CD14-positive monocyte (primary cell): Measurements from ENCODE around the gene DHX58. TPM values are rescaled to one million over a fixed set of nuclear protein-coding genes. Genes with fewer than 3 reads are reported as not detected.
"Not testable (repeated sequence)": the region's sequence is repeated elsewhere in the genome, so short reads cannot be mapped to it uniquely, and the experiment has no call there.

ENCODE experiments used
- DNase-seq, 3 donors: peaks; one replicate each; pipeline ENCODE4 v3.0.0-alpha.2; 2011 to 2022
- H2AFZ ChIP-seq: 2 replicates; pipeline ENCODE4 v1.6.0; 2012; ENCODE audit warnings: mild to moderate bottlenecking, low read depth, low read length, inconsistent platforms; ENCODE audit not compliant: insufficient read depth, poor library complexity, severe bottlenecking
- H3K27ac ChIP-seq, 2 donors: 1 replicate in 1 of 2; 2 replicates in 1 of 2; pipeline ENCODE4 v1.5.1; 2012 to 2013; ENCODE audit warnings: low read length in 2 of 2, control low read depth in 1 of 2, inconsistent platforms in 1 of 2, low read depth in 1 of 2, mild to moderate bottlenecking in 1 of 2
- H3K27me3 ChIP-seq, 2 donors: one replicate each; pipeline versions ENCODE4 v1.6.0 to v1.6.1; 2011 to 2013; ENCODE audit warnings: low read length in 2 of 2; ENCODE audit not compliant: control insufficient read depth in 2 of 2, insufficient read depth in 2 of 2
- H3K36me3 ChIP-seq, 2 donors: replicated peaks in 1 of 2; 1 replicate in 1 of 2; 2 replicates in 1 of 2; pipeline versions ENCODE4 v1.5.1 to v1.6.1; 2012 to 2013; ENCODE audit warnings: low read length in 2 of 2, control low read depth in 1 of 2, inconsistent platforms in 1 of 2, mild to moderate bottlenecking in 1 of 2; ENCODE audit not compliant: insufficient read depth in 2 of 2, control insufficient read depth in 1 of 2
- H3K4me1 ChIP-seq, 2 donors: 1 replicate in 1 of 2; 2 replicates in 1 of 2; pipeline versions ENCODE4 v1.5.1 to v1.6.1; 2012 to 2013; ENCODE audit warnings: low read length in 2 of 2, control low read depth in 1 of 2, inconsistent platforms in 1 of 2, mild to moderate bottlenecking in 1 of 2, moderate library complexity in 1 of 2; ENCODE audit not compliant: insufficient read depth in 2 of 2, control insufficient read depth in 1 of 2
- H3K4me2 ChIP-seq: replicated peaks from 2 replicates; pipeline ENCODE3; 2012; ENCODE audit warnings: low read length, moderate library complexity, mild to moderate bottlenecking; ENCODE audit not compliant: poor library complexity, severe bottlenecking; ENCODE audit errors: extremely low read depth
- H3K4me3 ChIP-seq, 3 experiments: fragments of 200-600 bp in 1 of 3; sonication (generic) in 1 of 3; replicated peaks in 1 of 3; 1 replicate in 2 of 3; 2 replicates in 1 of 3; pipeline ENCODE4 v1.5.1; 2011 to 2013; ENCODE audit warnings: low read length in 3 of 3, mild to moderate bottlenecking in 3 of 3, control low read depth in 2 of 3, low read depth in 2 of 3, inconsistent platforms in 1 of 3, moderate library complexity in 1 of 3
- H3K79me2 ChIP-seq: 2 replicates; pipeline ENCODE4 v1.6.0; 2012; ENCODE audit warnings: mild to moderate bottlenecking, control low read depth, inconsistent platforms, low read length, moderate library complexity; ENCODE audit not compliant: insufficient read depth
- H3K9ac ChIP-seq: 2 replicates; pipeline ENCODE4 v1.6.0; 2017; ENCODE audit warnings: low read length, mild to moderate bottlenecking; ENCODE audit not compliant: insufficient read depth, poor library complexity, severe bottlenecking
- H3K9me3 ChIP-seq, 2 donors: replicated peaks in 1 of 2; 1 replicate in 1 of 2; 2 replicates in 1 of 2; pipeline versions ENCODE4 v1.5.1 to v1.6.1; 2012 to 2013; ENCODE audit warnings: low read length in 2 of 2, control low read depth in 1 of 2; ENCODE audit not compliant: control insufficient read depth in 1 of 2, insufficient read depth in 1 of 2
- H4K20me1 ChIP-seq: 2 replicates; pipeline ENCODE4 v1.6.0; 2012; ENCODE audit warnings: mild to moderate bottlenecking, low read length, control low read depth, moderate library complexity; ENCODE audit not compliant: insufficient read depth
- H3K27ac Mint-ChIP-seq, 7 donors: one replicate each; pipeline ENCODE4 v1.8.0; 2020; ENCODE audit warnings: mild to moderate bottlenecking in 7 of 7, mixed read lengths in 7 of 7, moderate library complexity in 6 of 7, inconsistent platforms in 2 of 7
- H3K27me3 Mint-ChIP-seq, 3 donors: one replicate each; pipeline ENCODE4 v1.8.0; 2021 to 2022; ENCODE audit warnings: low read depth in 3 of 3, mild to moderate bottlenecking in 3 of 3, mixed read lengths in 3 of 3, moderate library complexity in 3 of 3, inconsistent platforms in 1 of 3
- H3K36me3 Mint-ChIP-seq, 2 donors: one replicate each; pipeline ENCODE4 v1.8.0; 2020; ENCODE audit warnings: mixed read lengths in 2 of 2, inconsistent platforms in 1 of 2, mild to moderate bottlenecking in 1 of 2
- H3K4me1 Mint-ChIP-seq: one replicate; pipeline ENCODE4 v1.8.0; 2020; ENCODE audit warnings: mild to moderate bottlenecking, mixed read lengths
- H3K4me3 Mint-ChIP-seq, 2 donors: one replicate each; pipeline ENCODE4 v1.8.0; 2020; ENCODE audit warnings: mild to moderate bottlenecking in 2 of 2, mixed read lengths in 2 of 2, moderate library complexity in 1 of 2
- H3K9me3 Mint-ChIP-seq, 7 donors: one replicate each; pipeline ENCODE4 v1.8.0; 2020 to 2022; ENCODE audit warnings: mixed read lengths in 7 of 7, mild to moderate bottlenecking in 6 of 7, moderate library complexity in 6 of 7, inconsistent platforms in 2 of 7
- WGBS: methylation state at CpG from one replicate; pipeline ENCODE4 v1.1.5; 2013; ENCODE audit warnings: missing lambda C conversion rate; ENCODE audit not compliant: insufficient coverage; 5-methylcytosine and 5-hydroxymethylcytosine counted together
- intact Hi-C, 2 donors: fragments of 100-400 bp; cut with micrococcal nuclease; formaldehyde crosslinking; loops; one replicate each; pipeline versions ENCODE4 v1.15.0 to v1.15.1; 2023
- polyA plus RNA-seq, 3 donors: library from polyadenylated mRNA; depleted of rRNA in 1 of 3; unstranded in 2 of 3; stranded (reverse) in 1 of 3; fragments of 300-500 nt in 2 of 3; fragments of >200 nt in 1 of 3; fragmentation: Illumina TruSeq in 2 of 3; gene quantifications; 1 replicate in 2 of 3; 2 replicates in 1 of 3; pipeline ENCODE4 v1.2.3, GENCODE V29; 2012 to 2021
- TF ChIP-seq, protein P1 (sequence below): fragments of 200-600 bp; IDR thresholded peaks from one replicate; pipeline ENCODE4 v1.8.0; 2022; ENCODE audit warnings: antibody characterized with exemption, mild to moderate bottlenecking

The DHX58 gene
- polyA plus RNA-seq, 3 donors: 13.2 to 46.7 (median 16.0) TPM

DNA sequence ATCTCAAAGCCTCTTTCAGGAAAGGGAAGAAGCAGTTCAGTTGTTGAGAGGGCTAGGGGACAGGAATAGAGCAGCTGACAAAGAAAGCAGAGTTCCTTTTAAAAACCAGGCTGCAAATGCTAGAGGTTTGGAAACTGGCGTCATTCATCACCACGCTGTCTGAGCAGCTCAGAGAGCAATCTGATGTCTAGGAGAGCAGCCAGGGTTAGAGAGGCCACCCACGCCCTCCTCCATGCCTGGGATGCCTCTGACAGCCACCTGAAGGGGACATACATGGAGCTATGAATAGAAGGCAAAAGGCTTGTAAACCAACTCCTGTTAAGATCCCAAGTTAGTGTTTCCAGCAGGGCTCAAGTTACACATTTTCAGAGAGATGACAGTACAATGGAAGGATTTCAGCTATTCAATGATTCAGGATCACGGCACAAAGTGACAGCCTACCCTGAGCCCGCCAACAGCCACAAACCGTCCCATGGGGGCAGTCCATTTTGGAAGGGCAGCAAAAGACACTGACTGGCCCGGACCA is 29.9 kb upstream of the DHX58 start:
- Mint-ChIP-seq H3K9me3 (no peaks in the 10 kb centered on the region), H3K36me3 (peaks cover 31 to 72% of the 10 kb centered on the region in 2 donors), H3K27ac (peak overlapping the region in 4 of 7 donors; percentile 12 to 55 (median 34)), H3K4me3 (no peak overlapping the region), H3K4me1 (peaks cover 33% of the 10 kb centered on the region), H3K27me3 (no peaks in the 10 kb centered on the region)
- 92% methylated on average over 6 of the region's 7 CpGs for WGBS
- Histone ChIP-seq H3K4me1 (peaks cover 0 to 10% of the 10 kb centered on the region in 2 donors), H3K27ac (peak overlapping the region in 1 of 2 donors; percentile 53), H3K79me2 (peaks cover 98% of the 10 kb centered on the region), H3K9me3 (no peaks in the 10 kb centered on the region), H3K27me3 (no peaks in the 10 kb centered on the region), H3K36me3 (peaks cover 39 to 87% of the 10 kb centered on the region in 2 donors), H3K9ac (no peak overlapping the region), H3K4me3 (no peak overlapping the region), H2AFZ (no peak overlapping the region), H3K4me2 (no peak overlapping the region), H4K20me1 (peaks cover 97% of the 10 kb centered on the region)
- no peak for DNase-seq
- TF ChIP-seq, protein P1, sequence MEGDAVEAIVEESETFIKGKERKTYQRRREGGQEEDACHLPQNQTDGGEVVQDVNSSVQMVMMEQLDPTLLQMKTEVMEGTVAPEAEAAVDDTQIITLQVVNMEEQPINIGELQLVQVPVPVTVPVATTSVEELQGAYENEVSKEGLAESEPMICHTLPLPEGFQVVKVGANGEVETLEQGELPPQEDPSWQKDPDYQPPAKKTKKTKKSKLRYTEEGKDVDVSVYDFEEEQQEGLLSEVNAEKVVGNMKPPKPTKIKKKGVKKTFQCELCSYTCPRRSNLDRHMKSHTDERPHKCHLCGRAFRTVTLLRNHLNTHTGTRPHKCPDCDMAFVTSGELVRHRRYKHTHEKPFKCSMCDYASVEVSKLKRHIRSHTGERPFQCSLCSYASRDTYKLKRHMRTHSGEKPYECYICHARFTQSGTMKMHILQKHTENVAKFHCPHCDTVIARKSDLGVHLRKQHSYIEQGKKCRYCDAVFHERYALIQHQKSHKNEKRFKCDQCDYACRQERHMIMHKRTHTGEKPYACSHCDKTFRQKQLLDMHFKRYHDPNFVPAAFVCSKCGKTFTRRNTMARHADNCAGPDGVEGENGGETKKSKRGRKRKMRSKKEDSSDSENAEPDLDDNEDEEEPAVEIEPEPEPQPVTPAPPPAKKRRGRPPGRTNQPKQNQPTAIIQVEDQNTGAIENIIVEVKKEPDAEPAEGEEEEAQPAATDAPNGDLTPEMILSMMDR: no peak
- intact Hi-C loops: no loop called here

DNA sequence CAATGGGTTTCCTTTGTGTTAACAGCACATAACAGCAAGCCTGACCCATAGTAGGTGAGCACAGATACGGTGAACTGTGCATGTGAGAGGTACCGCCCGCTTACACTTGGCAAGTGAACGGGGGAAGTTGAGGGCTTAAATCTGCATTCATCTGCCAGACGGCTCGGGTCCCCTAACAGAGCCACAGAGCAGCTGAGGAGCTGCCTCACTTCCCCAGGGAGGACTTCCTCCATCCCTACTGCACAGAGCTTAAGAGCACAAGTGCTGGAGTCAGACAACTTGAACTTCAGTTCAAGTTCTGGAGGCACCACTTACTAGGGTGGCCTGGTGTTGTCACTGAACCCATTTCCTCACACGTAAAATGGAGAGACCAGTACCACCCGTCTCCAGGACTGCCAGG is 28.9 kb upstream of the DHX58 start:
- H3K27me3 Mint-ChIP-seq: no peaks in the 10 kb centered on the region
- H3K27ac Mint-ChIP-seq: peak overlapping the region in 5 of 7 donors; percentile 12 to 83 (median 52)
- intact Hi-C loops: no loop called here
- Histone ChIP-seq H3K4me3 (no peak overlapping the region), H2AFZ (no peak overlapping the region), H3K27ac (peak overlapping the region in 1 of 2 donors; percentile 45), H3K9me3 (no peaks in the 10 kb centered on the region), H3K36me3 (peaks cover 38 to 87% of the 10 kb centered on the region in 2 donors), H3K9ac (no peak overlapping the region), H4K20me1 (peaks cover 97% of the 10 kb centered on the region), H3K79me2 (peaks cover 98% of the 10 kb centered on the region), H3K4me1 (peaks cover 5 to 21% of the 10 kb centered on the region in 2 donors), H3K4me2 (no peak overlapping the region), H3K27me3 (no peaks in the 10 kb centered on the region)
- WGBS: 71% methylated on average over 1 of the region's 8 CpGs
- no peak overlapping the region for H3K4me3 Mint-ChIP-seq
- peaks cover 41% of the 10 kb centered on the region for H3K4me1 Mint-ChIP-seq
- TF ChIP-seq, protein P1: no peak
- peaks cover 26 to 72% of the 10 kb centered on the region in 2 donors for H3K36me3 Mint-ChIP-seq
- H3K9me3 Mint-ChIP-seq: no peaks in the 10 kb centered on the region
- no peak for DNase-seq

DNA sequence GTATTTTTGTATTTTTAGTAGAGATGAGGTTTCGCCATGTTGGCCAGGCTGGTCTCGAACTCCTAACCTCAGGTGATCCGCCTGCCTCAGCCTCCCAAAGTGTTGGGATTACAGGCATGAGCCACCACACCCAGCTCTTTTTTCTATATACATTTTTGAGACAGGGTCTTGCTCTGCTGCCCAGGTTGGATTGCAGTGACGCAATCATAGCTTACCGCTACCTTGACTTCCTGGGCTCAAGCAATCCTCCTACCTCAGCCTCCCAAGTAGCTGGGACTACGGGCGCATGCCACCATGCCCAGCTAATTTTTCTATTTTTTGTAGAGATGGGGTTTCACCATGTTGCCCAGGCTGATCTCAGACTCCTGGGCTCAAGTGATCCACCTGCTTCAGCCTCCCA is 28.2 kb upstream of the DHX58 start:
- H3K4me3 Mint-ChIP-seq, H3K4me3 ChIP-seq, DNase-seq, H3K9ac ChIP-seq, H3K27me3 ChIP-seq, H3K9me3 Mint-ChIP-seq, H3K9me3 ChIP-seq, intact Hi-C loops, H3K27me3 Mint-ChIP-seq, H2AFZ ChIP-seq, H3K4me2 ChIP-seq: not testable (repeated sequence)
- Histone ChIP-seq H3K36me3 (peaks cover 31 to 84% of the 10 kb centered on the region in 2 donors), H3K4me1 (peaks cover 12 to 28% of the 10 kb centered on the region in 2 donors), H4K20me1 (peaks cover 96% of the 10 kb centered on the region), H3K79me2 (peaks cover 95% of the 10 kb centered on the region), H3K27ac (peak overlapping the region in 1 of 2 donors; percentile 45)
- H3K4me1 Mint-ChIP-seq: peaks cover 48% of the 10 kb centered on the region
- H3K27ac Mint-ChIP-seq: peak overlapping the region in 1 of 7 donors; percentile 28
- WGBS: 100% methylated on average over 1 of the region's 7 CpGs
- peaks cover 23 to 66% of the 10 kb centered on the region in 2 donors for H3K36me3 Mint-ChIP-seq
